Activated T-helper 2 cell treated with anti-CD3 and anti-CD28 coated beads, Interferon-gamma antibody, Interleukin-2, Interleukin-4, amounts not matched to agents 10 μg/mL and 5 μg/mL and 100 μg/mL, durations not matched to agents 14 hours and 24 hours and 36 hours (primary cell): ENCODE results near the gene POC5. TPM values are rescaled to one million over a fixed set of nuclear protein-coding genes. Genes with fewer than 3 reads are reported as not detected.
A peak's percentile ranks its signal among the peaks of the same experiment; 100 is the strongest.
"Not testable (repeated sequence)": the region's sequence is repeated elsewhere in the genome, so short reads cannot be mapped to it uniquely, and the experiment has no call there.

ENCODE experiments used
- DNase-seq: peaks from one replicate; pipeline ENCODE4 v3.0.0; 2021; ENCODE audit warnings: low spot score
- H3K27ac Mint-ChIP-seq: one replicate; pipeline ENCODE4 v1.8.0; 2021; ENCODE audit warnings: mixed read lengths
- H3K27me3 Mint-ChIP-seq: one replicate; pipeline ENCODE4 v1.8.0; 2021; ENCODE audit warnings: low read depth, mixed read lengths
- H3K36me3 Mint-ChIP-seq: one replicate; pipeline ENCODE4 v1.8.0; 2021; ENCODE audit warnings: low read depth, mixed read lengths
- H3K4me1 Mint-ChIP-seq: one replicate; pipeline ENCODE4 v1.8.0; 2021; ENCODE audit warnings: low read depth, mixed read lengths
- H3K4me3 Mint-ChIP-seq: one replicate; pipeline ENCODE4 v1.8.0; 2021; ENCODE audit warnings: low read depth, mild to moderate bottlenecking, moderate library complexity, mixed read lengths
- H3K9me3 Mint-ChIP-seq: one replicate; pipeline ENCODE4 v1.8.0; 2021; ENCODE audit warnings: mixed read lengths
- intact Hi-C: fragments of 100-400 bp; cut with micrococcal nuclease; formaldehyde crosslinking; loops from one replicate; pipeline ENCODE4 v1.15.1; 2023
- total RNA-seq: library from RNA; stranded (reverse); gene quantifications from 2 replicates; pipeline ENCODE4 v1.2.3, GENCODE V29; 2022

Gene POC5
- total RNA-seq, 1 donor from 2014 or later, result 16.2 TPM

- H3K27me3 Mint-ChIP-seq, result peaks cover 22% of the 10 kb centered on the region
- H3K4me1 Mint-ChIP-seq, DNase-seq, intact Hi-C loops, H3K36me3 Mint-ChIP-seq, H3K27ac Mint-ChIP-seq, H3K9me3 Mint-ChIP-seq, H3K4me3 Mint-ChIP-seq: not testable (repeated sequence)
Observed at GRCh38 chr5:75726224-75726623, 9.0 kb upstream of the POC5 start.

- intact Hi-C loops, result no loop called here
- Mint-ChIP-seq H3K4me1 (no peaks in the 10 kb centered on the region), H3K36me3 (no peaks in the 10 kb centered on the region), H3K27ac (no peak overlapping the region), H3K9me3 (no peaks in the 10 kb centered on the region), H3K27me3 (peaks cover 29% of the 10 kb centered on the region), H3K4me3 (no peak overlapping the region)
- no peak for DNase-seq
Observed at GRCh38 chr5:75723378-75723777, 6.1 kb upstream of the POC5 start.

- no peak overlapping the region for H3K27ac Mint-ChIP-seq
- no peak for DNase-seq
- intact Hi-C loops, result no loop called here
- H3K4me3 Mint-ChIP-seq, result no peak overlapping the region
- H3K9me3 Mint-ChIP-seq, result no peaks in the 10 kb centered on the region
- H3K27me3 Mint-ChIP-seq, result peaks cover 22% of the 10 kb centered on the region
- no peaks in the 10 kb centered on the region for H3K4me1 Mint-ChIP-seq
- H3K36me3 Mint-ChIP-seq, result peaks cover 3% of the 10 kb centered on the region
Observed at GRCh38 chr5:75721573-75721972, 4.3 kb upstream of the POC5 start.

- intact Hi-C loops, result no loop called here
- no peak overlapping the region for H3K4me3 Mint-ChIP-seq
- peaks cover 5% of the 10 kb centered on the region for H3K4me1 Mint-ChIP-seq
- no peak for DNase-seq
- H3K9me3 Mint-ChIP-seq, result no peaks in the 10 kb centered on the region
- peaks cover 16% of the 10 kb centered on the region for H3K27me3 Mint-ChIP-seq
- no peak overlapping the region for H3K27ac Mint-ChIP-seq
- peaks cover 6% of the 10 kb centered on the region for H3K36me3 Mint-ChIP-seq
Observed at GRCh38 chr5:75720882-75721281, 3.6 kb upstream of the POC5 start.

- H3K4me1 Mint-ChIP-seq, result peaks cover 30% of the 10 kb centered on the region
- peak overlapping the region; percentile 100 for H3K27ac Mint-ChIP-seq
- DNase-seq, result no peak
- intact Hi-C loops, result loop anchor here (1.0 to 10.0 kb wide), 9 partner anchors 47 to 952 kb away; partner anchors contain the start of genes ANKRD31, CERT1, GCNT4 and GFM2
- no peaks in the 10 kb centered on the region for H3K9me3 Mint-ChIP-seq
- peaks cover 10% of the 10 kb centered on the region for H3K27me3 Mint-ChIP-seq
- peaks cover 36% of the 10 kb centered on the region for H3K36me3 Mint-ChIP-seq
- peak overlapping the region; percentile 100 for H3K4me3 Mint-ChIP-seq
Observed at GRCh38 chr5:75716715-75717081, 539 bp downstream of the POC5 start.

- intact Hi-C loops, result loop anchor here (10.0 kb wide), 2 partner anchors 833 to 947 kb away; partner anchors contain the start of genes GFM2 and NSA2
- H3K4me3 Mint-ChIP-seq, result no peak overlapping the region
Observed at GRCh38 chr5:75712091-75712490, 5.1 kb downstream of the POC5 start.

GRCh38 chr5:75711151-75711550 lies 6.1 kb downstream of the POC5 start:
- Mint-ChIP-seq H3K27ac (no peak overlapping the region), H3K9me3 (no peaks in the 10 kb centered on the region), H3K4me3 (no peak overlapping the region), H3K27me3 (no peaks in the 10 kb centered on the region), H3K36me3 (peaks cover 56% of the 10 kb centered on the region), H3K4me1 (peaks cover 43% of the 10 kb centered on the region)
- DNase-seq, result no peak
- intact Hi-C loops, result loop anchor here (10.0 kb wide), 2 partner anchors 834 to 946 kb away; partner anchors contain the start of genes GFM2 and NSA2

More at GRCh38 chr5:75712091-75712490, 5.1 kb downstream of the POC5 start:
- no peaks in the 10 kb centered on the region for H3K27me3 Mint-ChIP-seq
- H3K27ac Mint-ChIP-seq, result no peak overlapping the region
- H3K9me3 Mint-ChIP-seq, result no peaks in the 10 kb centered on the region
- DNase-seq, result no peak
- H3K4me1 Mint-ChIP-seq, result peaks cover 44% of the 10 kb centered on the region
- peaks cover 60% of the 10 kb centered on the region for H3K36me3 Mint-ChIP-seq

- intact Hi-C loops, result loop anchor here (10.0 kb wide), 2 partner anchors 834 to 946 kb away; partner anchors contain the start of genes GFM2 and NSA2
- no peak for DNase-seq
- Mint-ChIP-seq H3K4me3 (no peak overlapping the region), H3K4me1 (peaks cover 43% of the 10 kb centered on the region), H3K36me3 (peaks cover 56% of the 10 kb centered on the region), H3K27me3 (no peaks in the 10 kb centered on the region), H3K27ac (no peak overlapping the region), H3K9me3 (no peaks in the 10 kb centered on the region)
Observed at GRCh38 chr5:75710637-75711036, 6.6 kb downstream of the POC5 start.

- no peaks in the 10 kb centered on the region for H3K9me3 Mint-ChIP-seq
- H3K36me3 Mint-ChIP-seq, result peaks cover 49% of the 10 kb centered on the region
- H3K27me3 Mint-ChIP-seq, result no peaks in the 10 kb centered on the region
- no peak overlapping the region for H3K4me3 Mint-ChIP-seq
- no peak for DNase-seq
- H3K4me1 Mint-ChIP-seq, result peaks cover 26% of the 10 kb centered on the region
- intact Hi-C loops, result no loop called here
- H3K27ac Mint-ChIP-seq, result no peak overlapping the region
Observed at GRCh38 chr5:75707911-75708509, 9.2 kb downstream of the POC5 start.

GRCh38 chr5:75706775-75707174 lies 10.5 kb downstream of the POC5 start:
- H3K4me1 Mint-ChIP-seq, result peaks cover 24% of the 10 kb centered on the region
- no peak overlapping the region for H3K4me3 Mint-ChIP-seq
- H3K27me3 Mint-ChIP-seq, result no peaks in the 10 kb centered on the region
- no peak for DNase-seq
- H3K27ac Mint-ChIP-seq, result no peak overlapping the region
- intact Hi-C loops, result no loop called here
- H3K9me3 Mint-ChIP-seq, result no peaks in the 10 kb centered on the region
- peaks cover 55% of the 10 kb centered on the region for H3K36me3 Mint-ChIP-seq

GRCh38 chr5:75706016-75706415 lies 11.2 kb downstream of the POC5 start:
- Mint-ChIP-seq H3K36me3 (peaks cover 57% of the 10 kb centered on the region), H3K4me1 (peaks cover 20% of the 10 kb centered on the region), H3K27ac (peak overlapping the region; percentile 68), H3K9me3 (no peaks in the 10 kb centered on the region), H3K27me3 (no peaks in the 10 kb centered on the region), H3K4me3 (no peak overlapping the region)
- DNase-seq, result no peak
- intact Hi-C loops, result no loop called here

GRCh38 chr5:75701856-75702255 lies 15.4 kb downstream of the POC5 start:
- Mint-ChIP-seq H3K27me3 (no peaks in the 10 kb centered on the region), H3K36me3 (peaks cover 58% of the 10 kb centered on the region), H3K27ac (no peak overlapping the region), H3K4me1 (peaks cover 10% of the 10 kb centered on the region), H3K4me3 (no peak overlapping the region), H3K9me3 (peaks cover 4% of the 10 kb centered on the region)
- intact Hi-C loops, result no loop called here
- no peak for DNase-seq

GRCh38 chr5:75695472-75696351 lies 21.5 kb downstream of the POC5 start:
- DNase-seq, H3K4me3 Mint-ChIP-seq, H3K4me1 Mint-ChIP-seq, H3K9me3 Mint-ChIP-seq, H3K27me3 Mint-ChIP-seq, H3K27ac Mint-ChIP-seq, intact Hi-C loops: not testable (repeated sequence)
- H3K36me3 Mint-ChIP-seq, result peaks cover 54% of the 10 kb centered on the region
